GM23338 (cell line): ENCODE measurements around the gene SLC35F4. TPM values are rescaled to one million over a fixed set of nuclear protein-coding genes. Genes with fewer than 3 reads are reported as not detected.

Experiments used
- ATAC-seq: fragments of 200-7000 bp; cut with Tn5 transposase; 3 replicates; pipeline ENCODE4 v1.9.1; 2020
- DNase-seq: peaks from one replicate; pipeline ENCODE4 v3.0.0-alpha.2; 2015; ENCODE audit warnings: low spot score
- H2AFZ ChIP-seq: fragments of 200-600 bp; sonication (generic); 2 replicates; pipeline ENCODE4 v1.8.0; 2016; ENCODE audit warnings: antibody characterized with exemption, mild to moderate bottlenecking, moderate library complexity
- H3F3A ChIP-seq: fragments of 200-600 bp; sonication (generic); replicated peaks from 2 replicates; pipeline ENCODE4 v1.8.0; 2017; ENCODE audit warnings: antibody characterized with exemption, mixed run types, low read depth
- H3K27ac ChIP-seq: fragments of 200-600 bp; sonication (generic); 2 replicates; pipeline ENCODE4 v1.6.1; 2016; ENCODE audit warnings: low read depth
- H3K27me3 ChIP-seq: fragments of 200-600 bp; sonication (generic); 2 replicates; pipeline ENCODE4 v1.8.0; 2016; ENCODE audit warnings: mild to moderate bottlenecking, mixed run types, moderate library complexity; ENCODE audit not compliant: insufficient read depth
- H3K36me3 ChIP-seq: fragments of 200-600 bp; sonication (generic); 2 replicates; pipeline ENCODE4 v1.8.0; 2016; ENCODE audit warnings: mild to moderate bottlenecking; ENCODE audit not compliant: insufficient read depth
- H3K4me1 ChIP-seq: fragments of 200-600 bp; sonication (generic); 2 replicates; pipeline ENCODE4 v1.8.0; 2016; ENCODE audit warnings: mild to moderate bottlenecking, moderate library complexity; ENCODE audit not compliant: insufficient read depth
- H3K4me2 ChIP-seq: fragments of 200-600 bp; sonication (generic); 2 replicates; pipeline ENCODE4 v1.7.1; 2017; ENCODE audit warnings: mixed run types
- H3K4me3 ChIP-seq: fragments of 200-600 bp; sonication (generic); 2 replicates; pipeline ENCODE4 v1.6.1; 2016; ENCODE audit warnings: mixed run types
- H3K79me2 ChIP-seq: fragments of 200-600 bp; sonication (generic); replicated peaks from 2 replicates; pipeline ENCODE4 v1.8.0; 2017; ENCODE audit warnings: mild to moderate bottlenecking; ENCODE audit not compliant: insufficient read depth
- H3K9me2 ChIP-seq: fragments of 200-600 bp; sonication (generic); 2 replicates; pipeline ENCODE4 v1.8.0; 2017; ENCODE audit not compliant: insufficient read depth
- H4K20me1 ChIP-seq: fragments of 200-600 bp; sonication (generic); replicated peaks from 2 replicates; pipeline ENCODE4 v1.8.0; 2017; ENCODE audit warnings: mild to moderate bottlenecking; ENCODE audit not compliant: insufficient read depth
- H3K27ac Mint-ChIP-seq: 2 replicates; pipeline ENCODE4 v1.8.0; 2020; ENCODE audit warnings: inconsistent platforms, mild to moderate bottlenecking, moderate library complexity, mixed read lengths
- H3K27me3 Mint-ChIP-seq: 3 replicates; pipeline ENCODE4 v1.8.0; 2022; ENCODE audit warnings: low read depth, mild to moderate bottlenecking, moderate library complexity, mixed read lengths, inconsistent platforms; ENCODE audit not compliant: insufficient read depth, poor library complexity
- H3K36me3 Mint-ChIP-seq: 3 replicates; pipeline ENCODE4 v1.8.0; 2021; ENCODE audit warnings: low read depth, mild to moderate bottlenecking, inconsistent platforms, moderate library complexity, mixed read lengths
- H3K4me1 Mint-ChIP-seq: 3 replicates; pipeline ENCODE4 v1.8.0; 2020; ENCODE audit warnings: mild to moderate bottlenecking, inconsistent platforms, mixed read lengths
- H3K4me3 Mint-ChIP-seq: 3 replicates; pipeline ENCODE4 v1.8.0; 2021; ENCODE audit warnings: moderate library complexity, mild to moderate bottlenecking, inconsistent platforms, mixed read lengths
- H3K9me3 Mint-ChIP-seq: 3 replicates; pipeline ENCODE4 v1.8.0; 2020; ENCODE audit warnings: moderate library complexity, mild to moderate bottlenecking, inconsistent platforms, mixed read lengths
- CREB1 ChIP-seq: fragments of 250-450 bp; sonication (Bioruptor Pico); IDR thresholded peaks from 2 replicates; pipeline ENCODE4 v1.5.0; 2020; ENCODE audit warnings: low read depth, mild to moderate bottlenecking, moderate library complexity
- CTCF ChIP-seq, 2 experiments: fragments of 200-600 bp in 1 of 2; sonication (generic) in 1 of 2; conservative IDR thresholded peaks; 2 replicates each; pipeline versions ENCODE4 v1.5.1 to v1.6.1; 2016 to 2017; ENCODE audit warnings: antibody characterized with exemption in 2 of 2, low read depth in 2 of 2, mild to moderate bottlenecking in 2 of 2, moderate library complexity in 1 of 2
- EZH2 ChIP-seq: fragments of 200-600 bp; sonication (generic); IDR thresholded peaks from one replicate; pipeline ENCODE4 v1.8.0; 2017; ENCODE audit warnings: antibody characterized with exemption, mild to moderate bottlenecking, low read depth; ENCODE audit not compliant: unreplicated experiment
- EZH2phosphoT487 ChIP-seq: fragments of 200-600 bp; sonication (generic); IDR thresholded peaks from one replicate; pipeline ENCODE4 v1.8.1; 2018; ENCODE audit warnings: antibody characterized with exemption; ENCODE audit not compliant: unreplicated experiment
- JUNB ChIP-seq: IDR thresholded peaks from one replicate; pipeline ENCODE4 v1.6.1; 2016; ENCODE audit warnings: antibody characterized with exemption; ENCODE audit not compliant: unreplicated experiment
- POLR2AphosphoS5 ChIP-seq: IDR thresholded peaks from 2 replicates; pipeline ENCODE4 v1.6.1; 2016; ENCODE audit warnings: antibody characterized with exemption, low read depth
- REST ChIP-seq: IDR thresholded peaks from one replicate; pipeline ENCODE4 v1.6.1; 2018; ENCODE audit warnings: antibody characterized with exemption; ENCODE audit not compliant: unreplicated experiment
- STAT1 ChIP-seq: IDR thresholded peaks from one replicate; pipeline ENCODE4 v1.6.1; 2016; ENCODE audit warnings: antibody characterized with exemption; ENCODE audit not compliant: unreplicated experiment
- ZNF114 ChIP-seq: fragments of 250-450 bp; sonication (Bioruptor Pico); IDR thresholded peaks from 2 replicates; pipeline ENCODE4 v1.5.0; 2020; ENCODE audit warnings: mild to moderate bottlenecking, moderate library complexity
- ZNF331 ChIP-seq: fragments of 250-450 bp; sonication (Bioruptor Pico); IDR thresholded peaks from 2 replicates; pipeline ENCODE4 v1.5.0; 2020; ENCODE audit warnings: low read depth, mild to moderate bottlenecking, moderate library complexity
- polyA plus RNA-seq: library from polyadenylated mRNA; unstranded; fragments of >200 nt; fragmentation: Nextera tagmentation; extraction: Ambion mirVana; gene quantifications from 2 replicates; pipeline ENCODE4 v1.2.1, GENCODE V29; 2016
- total RNA-seq: library from RNA; depleted of rRNA; stranded (reverse); fragments of >200 nt; shearing (Covaris generic); gene quantifications from 2 replicates; pipeline ENCODE4 v1.2.3, GENCODE V29; 2014
- TF ChIP-seq, protein P1 (sequence below): IDR thresholded peaks from 2 replicates; pipeline ENCODE4 v1.6.1; 2016; ENCODE audit warnings: antibody characterized with exemption

SLC35F4 gene
- total and polyA plus RNA-seq, 2 experiments from 2014 or later = 0.10 TPM; not detected in 1

DNA sequence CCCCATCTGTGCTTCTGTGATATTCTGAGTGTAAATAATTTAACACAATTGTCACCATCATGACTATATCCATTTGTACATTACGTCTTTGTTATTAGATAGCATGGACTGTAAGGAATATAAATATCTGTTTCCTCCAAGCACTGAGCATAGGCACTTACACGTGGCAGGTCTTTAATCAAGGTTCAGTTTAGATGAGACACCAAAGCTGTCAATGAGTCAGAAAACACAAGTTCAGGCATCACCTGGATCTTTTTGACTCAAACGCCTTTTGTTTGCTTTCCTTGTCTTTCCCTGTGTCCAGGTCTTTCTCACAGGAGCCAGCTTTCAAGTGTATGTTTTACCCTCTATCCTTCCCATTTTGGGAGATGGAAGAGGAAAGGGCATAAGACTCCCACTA is 209.0 kb downstream of the SLC35F4 start (continued):
- no peak for TF ChIP-seq CTCF (conservative IDR thresholded peaks at IDR 0.05; ENCODE audit: low read depth in 2 of 2)
- no peak for TF ChIP-seq STAT1
- no peak for TF ChIP-seq ZNF331 (CRISPR knock-in tag)
- TF ChIP-seq ZNF114 (CRISPR knock-in tag) = no peak
- TF ChIP-seq CREB1 (CRISPR knock-in tag) = no peak
- no peak for TF ChIP-seq EZH2
- TF ChIP-seq, protein P1, sequence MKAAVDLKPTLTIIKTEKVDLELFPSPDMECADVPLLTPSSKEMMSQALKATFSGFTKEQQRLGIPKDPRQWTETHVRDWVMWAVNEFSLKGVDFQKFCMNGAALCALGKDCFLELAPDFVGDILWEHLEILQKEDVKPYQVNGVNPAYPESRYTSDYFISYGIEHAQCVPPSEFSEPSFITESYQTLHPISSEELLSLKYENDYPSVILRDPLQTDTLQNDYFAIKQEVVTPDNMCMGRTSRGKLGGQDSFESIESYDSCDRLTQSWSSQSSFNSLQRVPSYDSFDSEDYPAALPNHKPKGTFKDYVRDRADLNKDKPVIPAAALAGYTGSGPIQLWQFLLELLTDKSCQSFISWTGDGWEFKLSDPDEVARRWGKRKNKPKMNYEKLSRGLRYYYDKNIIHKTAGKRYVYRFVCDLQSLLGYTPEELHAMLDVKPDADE = no peak
- TF ChIP-seq POLR2AphosphoS5 = no peak

- Mint-ChIP-seq H3K4me3 (no peak overlapping the region), H3K36me3 (no peaks in the 10 kb centered on the region), H3K9me3 (no peaks in the 10 kb centered on the region; the same call in 2 of the 3 replicates), H3K27me3 (no peaks in the 10 kb centered on the region), H3K4me1 (no peaks in the 10 kb centered on the region), H3K27ac (no peak overlapping the region)
- Histone ChIP-seq H3K79me2 (no peaks in the 10 kb centered on the region), H3K27ac (no peak overlapping the region), H3K27me3 (no peaks in the 10 kb centered on the region), H3K9me2 (peaks cover 3% of the 10 kb centered on the region; the same call in 1 of the 2 replicates), H3K4me2 (no peak overlapping the region), H3F3A (no peaks in the 10 kb centered on the region), H4K20me1 (no peaks in the 10 kb centered on the region), H3K4me3 (no peak overlapping the region), H3K36me3 (no peaks in the 10 kb centered on the region), H2AFZ (no peak overlapping the region), H3K4me1 (no peaks in the 10 kb centered on the region)
- ATAC-seq (no peak), DNase-seq (no peak)
- TF ChIP-seq ZNF114 (CRISPR knock-in tag) = no peak
- no peak for TF ChIP-seq ZNF331 (CRISPR knock-in tag)
- TF ChIP-seq POLR2AphosphoS5 = no peak
- TF ChIP-seq JUNB = no peak
- TF ChIP-seq EZH2phosphoT487 = no peak
- TF ChIP-seq REST = no peak
- TF ChIP-seq CTCF (conservative IDR thresholded peaks at IDR 0.05; ENCODE audit: low read depth in 2 of 2) = no peak
Measured at GRCh38 chr14:57652769-57653168, 213.1 kb downstream of the SLC35F4 start.
